H9 (cell line): ENCODE measurements around the gene MTARC2. TPM values are rescaled to one million over a fixed set of nuclear protein-coding genes. Genes with fewer than 3 reads are reported as not detected.

Source experiments
- DNase-seq: peaks from one replicate; pipeline ENCODE4 v3.0.0-alpha.2; 2017
- H2AFZ ChIP-seq: one replicate; pipeline ENCODE4 v1.6.1; 2013; ENCODE audit warnings: mild to moderate bottlenecking, low read length, control low read depth, moderate library complexity
- H2AK5ac ChIP-seq: 2 replicates; pipeline ENCODE4 v1.6.1; 2013; ENCODE audit warnings: low read length, control low read depth, mixed read lengths; ENCODE audit not compliant: insufficient read length
- H2BK120ac ChIP-seq: one replicate; pipeline ENCODE4 v1.6.1; 2013; ENCODE audit warnings: low read depth, mild to moderate bottlenecking, low read length, control low read depth, inconsistent platforms; ENCODE audit not compliant: poor library complexity, severe bottlenecking
- H2BK12ac ChIP-seq: 2 replicates; pipeline ENCODE4 v1.6.1; 2013; ENCODE audit warnings: low read length, control low read depth, mixed read lengths, low read depth; ENCODE audit not compliant: insufficient read length
- H2BK15ac ChIP-seq: 2 replicates; pipeline ENCODE4 v1.6.1; 2013; ENCODE audit warnings: low read depth, low read length, control low read depth
- H2BK20ac ChIP-seq: one replicate; pipeline ENCODE4 v1.6.1; 2013; ENCODE audit warnings: low read depth, mild to moderate bottlenecking, low read length, control low read depth, inconsistent platforms; ENCODE audit not compliant: poor library complexity, severe bottlenecking
- H2BK5ac ChIP-seq: 2 replicates; pipeline ENCODE4 v1.6.1; 2013; ENCODE audit warnings: low read length, control low read depth, mixed read lengths; ENCODE audit not compliant: insufficient read length
- H3K14ac ChIP-seq: 2 replicates; pipeline ENCODE4 v1.6.1; 2013; ENCODE audit warnings: low read length, control low read depth; ENCODE audit not compliant: insufficient read depth
- H3K18ac ChIP-seq: 2 replicates; pipeline ENCODE4 v1.6.1; 2013; ENCODE audit warnings: low read depth, mild to moderate bottlenecking, mixed read lengths, low read length, control low read depth; ENCODE audit not compliant: insufficient read length
- H3K23ac ChIP-seq: 2 replicates; pipeline ENCODE4 v1.6.1; 2013; ENCODE audit warnings: low read length, control low read depth, mixed read lengths, low read depth; ENCODE audit not compliant: insufficient read length
- H3K23me2 ChIP-seq: 2 replicates; pipeline ENCODE4 v1.6.1; 2013; ENCODE audit warnings: low read depth, mild to moderate bottlenecking, mixed read lengths, low read length, control low read depth; ENCODE audit not compliant: insufficient read length, poor library complexity, severe bottlenecking
- H3K27ac ChIP-seq: 2 replicates; pipeline ENCODE4 v1.5.1; 2013; ENCODE audit warnings: low read length, control low read depth, mixed read lengths, low read depth; ENCODE audit not compliant: insufficient read length
- H3K27me3 ChIP-seq: 2 replicates; pipeline ENCODE4 v1.6.1; 2013; ENCODE audit warnings: low read length, control low read depth, inconsistent platforms; ENCODE audit not compliant: insufficient read depth
- H3K4ac ChIP-seq: 2 replicates; pipeline ENCODE4 v1.6.1; 2013; ENCODE audit warnings: low read depth, mild to moderate bottlenecking, control low read depth, inconsistent platforms, low read length, moderate library complexity
- H3K4me1 ChIP-seq: 2 replicates; pipeline ENCODE4 v1.6.1; 2013; ENCODE audit warnings: low read length, control low read depth, inconsistent platforms; ENCODE audit not compliant: insufficient read depth
- H3K4me2 ChIP-seq: 2 replicates; pipeline ENCODE4 v1.6.1; 2013; ENCODE audit warnings: low read length, control low read depth, mixed read lengths; ENCODE audit not compliant: insufficient read length, insufficient read depth
- H3K56ac ChIP-seq: 2 replicates; pipeline ENCODE4 v1.6.1; 2013; ENCODE audit warnings: low read depth, mild to moderate bottlenecking, mixed read lengths, low read length, control low read depth; ENCODE audit not compliant: insufficient read length
- H3K79me1 ChIP-seq: 2 replicates; pipeline ENCODE4 v1.6.1; 2013; ENCODE audit warnings: low read depth, mild to moderate bottlenecking, moderate library complexity, low read length, control low read depth, inconsistent platforms; ENCODE audit not compliant: insufficient read depth, poor library complexity, severe bottlenecking
- H3K79me2 ChIP-seq: 2 replicates; pipeline ENCODE4 v1.6.1; 2013; ENCODE audit warnings: low read length, control low read depth, inconsistent platforms; ENCODE audit not compliant: insufficient read depth
- H3K9ac ChIP-seq: 2 replicates; pipeline ENCODE4 v1.6.1; 2013; ENCODE audit warnings: low read length, control low read depth, mixed read lengths; ENCODE audit not compliant: insufficient read length; ENCODE audit errors: extremely low read depth
- H3K9me3 ChIP-seq: one replicate; pipeline ENCODE4 v1.6.1; 2013; ENCODE audit warnings: low read depth, low read length, inconsistent platforms; ENCODE audit not compliant: control insufficient read depth
- H3T11ph ChIP-seq: one replicate; pipeline ENCODE4 v1.6.1; 2013; ENCODE audit warnings: mild to moderate bottlenecking, low read length, control low read depth, inconsistent platforms
- H4K20me1 ChIP-seq: one replicate; pipeline ENCODE4 v1.6.1; 2013; ENCODE audit not compliant: control insufficient read depth, insufficient read length, insufficient read depth
- H4K5ac ChIP-seq: 2 replicates; pipeline ENCODE4 v1.6.1; 2013; ENCODE audit warnings: low read depth, mild to moderate bottlenecking, mixed read lengths, low read length, control low read depth; ENCODE audit not compliant: insufficient read length
- H4K8ac ChIP-seq: replicated peaks from 2 replicates; pipeline ENCODE4 v1.6.1; 2013; ENCODE audit warnings: low read length, control low read depth, mixed read lengths, low read depth; ENCODE audit not compliant: insufficient read length
- H4K91ac ChIP-seq: 2 replicates; pipeline ENCODE4 v1.6.1; 2013; ENCODE audit warnings: low read depth, mild to moderate bottlenecking, moderate library complexity, mixed read lengths, low read length, control low read depth; ENCODE audit not compliant: insufficient read length
- H3K27ac Mint-ChIP-seq, 3 experiments: 2 replicates in 2 of 3; 3 replicates in 1 of 3; pipeline ENCODE4 v1.8.0; 2020 to 2021; ENCODE audit warnings: mixed read lengths in 3 of 3, mild to moderate bottlenecking in 1 of 3, moderate library complexity in 1 of 3
- H3K27me3 Mint-ChIP-seq: 2 replicates; pipeline ENCODE4 v1.8.0; 2021; ENCODE audit warnings: low read depth, mild to moderate bottlenecking, moderate library complexity, mixed read lengths
- H3K36me3 Mint-ChIP-seq, 3 experiments: 2 replicates in 2 of 3; 3 replicates in 1 of 3; pipeline ENCODE4 v1.8.0; 2020 to 2021; ENCODE audit warnings: low read depth in 3 of 3, mixed read lengths in 3 of 3; ENCODE audit not compliant: insufficient read depth in 1 of 3
- H3K4me1 Mint-ChIP-seq, 2 experiments: 2 replicates each; pipeline ENCODE4 v1.8.0; 2020; ENCODE audit warnings: mixed read lengths in 2 of 2
- H3K4me3 Mint-ChIP-seq, 2 experiments: 2 replicates in 1 of 2; 3 replicates in 1 of 2; pipeline ENCODE4 v1.8.0; 2020 to 2021; ENCODE audit warnings: mild to moderate bottlenecking in 2 of 2, mixed read lengths in 2 of 2, moderate library complexity in 1 of 2
- H3K9me3 Mint-ChIP-seq, 2 experiments: 2 replicates in 1 of 2; 3 replicates in 1 of 2; pipeline ENCODE4 v1.8.0; 2020; ENCODE audit warnings: mild to moderate bottlenecking in 2 of 2, mixed read lengths in 2 of 2, moderate library complexity in 1 of 2
- WGBS: extraction: QIAGEN DNeasy Blood & Tissue Kit; methylation state at CpG from one replicate; pipeline ENCODE4 v1.1.7; 2013; ENCODE audit warnings: missing lambda C conversion rate, low lambda C conversion rate, mixed read lengths; ENCODE audit not compliant: insufficient read length; ENCODE audit errors: extremely low coverage; 5-methylcytosine and 5-hydroxymethylcytosine counted together
- total RNA-seq: library from RNA; stranded (reverse); gene quantifications from 2 replicates; pipeline ENCODE4 v1.2.1, GENCODE V29; 2021
- TF ChIP-seq, protein P1 (sequence below): fragments of 200-600 bp; sonication (generic); conservative IDR thresholded peaks from 3 replicates; pipeline ENCODE4 v1.8.0; 2021; ENCODE audit warnings: antibody characterized with exemption, mild to moderate bottlenecking

The MTARC2 gene
- total RNA-seq, 1 experiment from 2014 or later, result 7.7 TPM

DNA sequence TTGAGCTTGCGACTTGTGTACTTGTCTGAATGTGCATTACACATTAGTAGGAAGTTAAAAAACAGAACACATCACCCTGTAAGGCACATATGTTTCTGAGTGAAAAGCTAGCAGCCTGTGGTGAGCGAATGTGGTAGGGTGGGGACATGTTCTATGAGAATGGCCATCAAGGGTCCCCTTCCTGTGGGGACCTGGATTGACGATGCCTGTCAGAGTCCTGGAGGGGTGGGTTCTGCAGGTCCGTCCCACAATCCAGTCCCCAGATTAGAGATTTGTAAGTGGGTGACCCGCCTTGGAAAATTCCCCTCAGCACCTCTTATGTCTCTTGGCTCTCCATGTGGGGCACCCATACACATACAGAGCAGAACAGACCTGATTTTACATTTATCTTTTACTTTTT, 78.6 kb downstream of the MTARC2 start:
- Histone ChIP-seq H2AK5ac (no peak overlapping the region), H4K5ac (no peak overlapping the region), H3K4me1 (no peaks in the 10 kb centered on the region; the same call in 1 of the 2 replicates), H2BK5ac (no peak overlapping the region), H3K79me1 (no peaks in the 10 kb centered on the region), H3K18ac (no peak overlapping the region), H3K23me2 (no peaks in the 10 kb centered on the region), H3K4ac (no peak overlapping the region), H2BK15ac (no peak overlapping the region), H4K91ac (no peak overlapping the region), H3K4me2 (no peak overlapping the region), H3K9ac (no peak overlapping the region), H2AFZ (no peak overlapping the region), H3K9me3 (no peaks in the 10 kb centered on the region), H4K8ac (no peak overlapping the region), H3T11ph (no peak overlapping the region), H3K56ac (no peak overlapping the region), H3K27ac (no peak overlapping the region), H2BK12ac (no peak overlapping the region), H4K20me1 (no peaks in the 10 kb centered on the region), H3K23ac (no peak overlapping the region), H2BK20ac (no peak overlapping the region), H3K14ac (no peak overlapping the region), H3K27me3 (no peaks in the 10 kb centered on the region), H2BK120ac (no peak overlapping the region), H3K79me2 (no peaks in the 10 kb centered on the region)
- Mint-ChIP-seq H3K27me3 (no peaks in the 10 kb centered on the region; the same call in none of the 2 replicates), H3K27ac (no peak overlapping the region), H3K4me3 (no peak overlapping the region), H3K9me3 (no peaks in the 10 kb centered on the region), H3K36me3 (no peaks in the 10 kb centered on the region), H3K4me1 (peaks cover 12 to 16% of the 10 kb centered on the region in 2 experiments)
- no CpG with 5 or more reads among the region's 5 CpGs for WGBS
- DNase-seq, result no peak
- TF ChIP-seq, protein P1, sequence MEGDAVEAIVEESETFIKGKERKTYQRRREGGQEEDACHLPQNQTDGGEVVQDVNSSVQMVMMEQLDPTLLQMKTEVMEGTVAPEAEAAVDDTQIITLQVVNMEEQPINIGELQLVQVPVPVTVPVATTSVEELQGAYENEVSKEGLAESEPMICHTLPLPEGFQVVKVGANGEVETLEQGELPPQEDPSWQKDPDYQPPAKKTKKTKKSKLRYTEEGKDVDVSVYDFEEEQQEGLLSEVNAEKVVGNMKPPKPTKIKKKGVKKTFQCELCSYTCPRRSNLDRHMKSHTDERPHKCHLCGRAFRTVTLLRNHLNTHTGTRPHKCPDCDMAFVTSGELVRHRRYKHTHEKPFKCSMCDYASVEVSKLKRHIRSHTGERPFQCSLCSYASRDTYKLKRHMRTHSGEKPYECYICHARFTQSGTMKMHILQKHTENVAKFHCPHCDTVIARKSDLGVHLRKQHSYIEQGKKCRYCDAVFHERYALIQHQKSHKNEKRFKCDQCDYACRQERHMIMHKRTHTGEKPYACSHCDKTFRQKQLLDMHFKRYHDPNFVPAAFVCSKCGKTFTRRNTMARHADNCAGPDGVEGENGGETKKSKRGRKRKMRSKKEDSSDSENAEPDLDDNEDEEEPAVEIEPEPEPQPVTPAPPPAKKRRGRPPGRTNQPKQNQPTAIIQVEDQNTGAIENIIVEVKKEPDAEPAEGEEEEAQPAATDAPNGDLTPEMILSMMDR, result no peak
